Measurements from ENCODE around the gene TAS2R20. TPM values are rescaled to one million over a fixed set of nuclear protein-coding genes. Genes with fewer than 3 reads are reported as not detected.
"Not testable (repeated sequence)": the region's sequence is repeated elsewhere in the genome, so short reads cannot be mapped to it uniquely, and the experiment has no call there.

TAS2R20 gene, protein sequence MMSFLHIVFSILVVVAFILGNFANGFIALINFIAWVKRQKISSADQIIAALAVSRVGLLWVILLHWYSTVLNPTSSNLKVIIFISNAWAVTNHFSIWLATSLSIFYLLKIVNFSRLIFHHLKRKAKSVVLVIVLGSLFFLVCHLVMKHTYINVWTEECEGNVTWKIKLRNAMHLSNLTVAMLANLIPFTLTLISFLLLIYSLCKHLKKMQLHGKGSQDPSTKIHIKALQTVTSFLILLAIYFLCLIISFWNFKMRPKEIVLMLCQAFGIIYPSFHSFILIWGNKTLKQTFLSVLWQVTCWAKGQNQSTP
- total RNA-seq (under 1 TPM; 0.42 to 0.98 (median 0.76) TPM), polyA plus RNA-seq (under 1 TPM in 1 of 2 donors, not detected in 1; 0.35 TPM)

DNA sequence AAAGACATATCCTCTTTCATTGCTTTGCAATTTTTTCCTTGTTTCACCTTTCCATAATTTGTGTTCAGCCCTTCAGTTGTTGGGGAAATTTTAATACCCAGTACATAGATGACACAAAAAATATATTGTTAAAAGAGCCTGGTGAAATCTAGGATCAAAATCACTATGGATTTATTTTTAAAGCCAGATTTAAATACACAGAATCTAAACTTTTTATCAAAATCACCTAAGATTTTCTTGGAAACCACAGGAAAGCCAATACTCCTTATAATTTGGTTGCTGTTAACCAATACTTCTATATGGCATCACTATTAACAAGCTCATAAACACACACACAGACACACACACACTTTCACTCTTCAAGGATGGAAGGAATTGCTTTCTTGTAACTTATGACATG lies at the start of gene TAS2R20:
Gene TAS2R20 (minus strand): TSS at position 101 of the 400 bp plus-strand sequence. CDS start 429 bp downstream, outside the sequence.
- intact Hi-C loops (cut with DNase I) = no loop called here
- Histone ChIP-seq H3K9me3 (no peaks in the 10 kb centered on the region), H3K4me1 (no peaks in the 10 kb centered on the region), H3K27me3 (no peaks in the 10 kb centered on the region), H3K27ac (no peak within 1 kb of the TSS), H3K4me3 (no peak within 1 kb of the TSS), H3K36me3 (no peaks in the 10 kb centered on the region)
- TF ChIP-seq, protein P1, sequence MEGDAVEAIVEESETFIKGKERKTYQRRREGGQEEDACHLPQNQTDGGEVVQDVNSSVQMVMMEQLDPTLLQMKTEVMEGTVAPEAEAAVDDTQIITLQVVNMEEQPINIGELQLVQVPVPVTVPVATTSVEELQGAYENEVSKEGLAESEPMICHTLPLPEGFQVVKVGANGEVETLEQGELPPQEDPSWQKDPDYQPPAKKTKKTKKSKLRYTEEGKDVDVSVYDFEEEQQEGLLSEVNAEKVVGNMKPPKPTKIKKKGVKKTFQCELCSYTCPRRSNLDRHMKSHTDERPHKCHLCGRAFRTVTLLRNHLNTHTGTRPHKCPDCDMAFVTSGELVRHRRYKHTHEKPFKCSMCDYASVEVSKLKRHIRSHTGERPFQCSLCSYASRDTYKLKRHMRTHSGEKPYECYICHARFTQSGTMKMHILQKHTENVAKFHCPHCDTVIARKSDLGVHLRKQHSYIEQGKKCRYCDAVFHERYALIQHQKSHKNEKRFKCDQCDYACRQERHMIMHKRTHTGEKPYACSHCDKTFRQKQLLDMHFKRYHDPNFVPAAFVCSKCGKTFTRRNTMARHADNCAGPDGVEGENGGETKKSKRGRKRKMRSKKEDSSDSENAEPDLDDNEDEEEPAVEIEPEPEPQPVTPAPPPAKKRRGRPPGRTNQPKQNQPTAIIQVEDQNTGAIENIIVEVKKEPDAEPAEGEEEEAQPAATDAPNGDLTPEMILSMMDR (IDR thresholded peaks at IDR 0.05) = no peak
- DNase-seq = no peak
- FAIRE-seq = no peak
- no peak for ATAC-seq

DNA sequence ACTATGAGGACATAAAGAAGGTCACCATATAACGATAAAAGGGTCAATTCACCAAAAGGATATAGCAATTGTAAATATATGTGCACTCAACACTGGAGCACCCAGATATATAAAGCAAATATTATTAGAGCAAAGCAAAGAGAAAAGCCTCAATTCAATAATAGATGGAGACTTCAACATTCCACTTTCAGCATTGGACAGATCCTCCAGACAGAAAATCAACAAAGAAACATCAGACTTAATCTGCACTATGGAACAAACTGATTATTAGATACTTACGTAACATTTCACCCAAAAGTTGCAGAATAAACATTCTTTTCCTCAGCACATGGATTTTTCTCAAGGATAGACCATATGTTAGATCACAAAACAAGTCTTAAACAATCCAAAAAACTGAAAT lies 43.3 kb upstream of the TAS2R20 start:
- H3K9me3 ChIP-seq; DNase-seq; H3K36me3 ChIP-seq; FAIRE-seq; H3K27me3 ChIP-seq; H3K4me3 ChIP-seq; intact Hi-C loops (cut with DNase I); H3K4me1 ChIP-seq; ATAC-seq; H3K27ac ChIP-seq: not testable (repeated sequence)
- 44 to 83% methylated on average over 2 of the region's 2 CpGs for WGBS, 2 donors

DNA sequence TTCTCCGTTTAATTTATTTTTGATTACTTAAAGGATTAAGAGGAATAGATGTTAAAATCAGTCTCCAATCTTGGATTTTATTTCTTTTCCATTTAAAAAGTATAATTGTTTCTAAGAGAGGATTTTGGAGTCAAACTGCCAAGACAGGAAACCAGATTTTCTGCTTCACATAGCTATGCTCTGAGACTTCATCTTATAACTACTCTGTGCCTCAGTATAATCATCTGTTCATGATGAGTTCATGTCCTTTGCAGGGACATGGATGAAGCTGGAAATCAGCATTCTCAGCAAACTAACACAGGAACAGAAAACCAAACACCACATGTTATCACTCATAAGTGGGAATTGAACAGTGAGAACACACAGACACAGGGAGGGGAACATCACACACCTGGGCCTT lies 42.1 kb upstream of the TAS2R20 start:
- H3K4me1 ChIP-seq = no peaks in the 10 kb centered on the region
- intact Hi-C loops (cut with DNase I) = no loop called here
- ATAC-seq (no peak), FAIRE-seq (no peak), DNase-seq (no peak)
- H3K36me3 ChIP-seq = no peaks in the 10 kb centered on the region
- peaks cover 0 to 3% (median 0%) of the 10 kb centered on the region in 4 donors for H3K9me3 ChIP-seq
- TF ChIP-seq, protein P1 (IDR thresholded peaks at IDR 0.05) = no peak
- WGBS, 2 donors = 91 to 100% methylated on average over 1 of the region's 1 CpG
- H3K27ac ChIP-seq = no peak overlapping the region
- H3K27me3 ChIP-seq = no peaks in the 10 kb centered on the region
- H3K4me3 ChIP-seq = no peak overlapping the region

DNA sequence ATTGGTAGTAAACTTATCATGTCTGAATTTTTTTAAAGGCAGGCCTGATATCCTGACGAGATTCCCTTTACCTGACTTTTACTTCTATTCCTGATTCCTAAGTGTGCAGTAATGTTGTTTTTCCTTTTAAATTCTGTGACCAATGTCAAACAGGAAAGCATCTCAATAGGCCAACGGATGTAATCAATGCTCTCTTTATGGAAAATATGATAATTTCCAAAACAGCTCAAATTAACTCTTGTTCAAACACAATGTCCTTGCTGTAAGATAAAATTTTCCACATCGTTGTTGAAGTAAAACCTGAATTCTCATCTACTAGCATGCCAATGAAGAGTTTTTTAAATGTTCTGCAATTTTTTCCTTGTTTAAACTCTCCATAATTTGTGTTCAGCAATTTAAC lies 41.1 kb upstream of the TAS2R20 start:
- no peak for DNase-seq
- peaks cover 0 to 3% (median 0%) of the 10 kb centered on the region in 4 donors for H3K9me3 ChIP-seq
- H3K36me3 ChIP-seq = no peaks in the 10 kb centered on the region
- WGBS, 2 donors = 47 to 52% methylated on average over 3 of the region's 3 CpGs
- no peak overlapping the region for H3K27ac ChIP-seq
- ATAC-seq = no peak
- no peaks in the 10 kb centered on the region for H3K27me3 ChIP-seq
- H3K4me3 ChIP-seq = no peak overlapping the region
- intact Hi-C loops (cut with DNase I) = no loop called here
- TF ChIP-seq, protein P1 (IDR thresholded peaks at IDR 0.05) = no peak
- H3K4me1 ChIP-seq = no peaks in the 10 kb centered on the region
- FAIRE-seq = no peak

DNA sequence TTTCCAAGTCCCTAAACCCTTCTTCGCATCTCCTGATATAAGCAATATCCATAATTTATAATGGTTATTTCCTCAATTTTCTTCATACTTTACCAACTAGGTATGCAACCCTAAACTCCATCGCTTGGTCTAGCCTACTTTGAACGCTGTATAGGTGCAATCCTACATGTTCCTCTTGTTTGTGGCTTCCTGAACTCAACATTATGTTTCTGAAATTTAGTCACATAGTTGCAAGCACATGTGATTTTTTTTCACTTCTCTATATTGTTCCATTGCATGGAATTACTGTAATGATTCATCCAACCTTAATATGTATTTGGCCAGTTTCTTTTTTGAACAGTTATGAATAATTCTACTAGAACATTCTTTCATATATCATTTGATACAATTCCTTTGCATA lies 35.9 kb upstream of the TAS2R20 start:
- H3K36me3 ChIP-seq; FAIRE-seq; H3K4me3 ChIP-seq; H3K27me3 ChIP-seq; H3K4me1 ChIP-seq; DNase-seq; H3K27ac ChIP-seq; H3K9me3 ChIP-seq; ATAC-seq; intact Hi-C loops (cut with DNase I): not testable (repeated sequence)
- no CpG with 5 or more reads among the region's 3 CpGs for WGBS, 2 donors

DNA sequence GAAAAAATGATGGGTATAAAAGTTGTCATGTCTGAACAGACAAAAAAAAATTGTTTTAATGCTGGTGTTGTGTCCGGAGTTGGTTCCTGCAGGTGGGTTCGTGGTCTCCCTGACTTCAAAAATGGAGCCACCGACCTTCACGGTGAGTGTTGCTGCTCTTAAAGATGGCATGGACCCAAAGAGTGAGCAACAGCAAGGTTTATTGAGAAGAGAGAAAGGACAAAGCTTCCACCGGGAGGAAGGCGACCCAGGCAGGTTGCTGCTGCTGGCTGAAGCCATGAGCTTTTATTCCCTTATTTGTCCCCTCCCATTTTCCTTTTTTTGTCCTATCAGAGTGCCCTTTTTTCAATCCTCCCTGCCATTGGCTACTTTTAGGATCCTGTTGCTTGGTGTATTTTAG lies 33.2 kb upstream of the TAS2R20 start, which contains the start of gene TAS2R31:
Gene TAS2R31 (minus strand): TSS at position 101 of the 400 bp plus-strand sequence. CDS start 72 bp downstream, at position 29.
- intact Hi-C loops (cut with DNase I) = no loop called here
- FAIRE-seq = no peak
- TF ChIP-seq, protein P1 (IDR thresholded peaks at IDR 0.05) = no peak
- no peak for ATAC-seq
- Histone ChIP-seq H3K4me1 (no peaks in the 10 kb centered on the region), H3K36me3 (no peaks in the 10 kb centered on the region), H3K4me3 (no peak within 1 kb of the TSS), H3K27me3 (no peaks in the 10 kb centered on the region), H3K9me3 (no peaks in the 10 kb centered on the region), H3K27ac (no peak within 1 kb of the TSS)
- WGBS, 2 donors = 96 to 98% methylated on average over 6 of the region's 6 CpGs
- DNase-seq = no peak
